Posterior vena cava (tissue), 2 donors: Measurements from ENCODE around the gene CHI3L1. TPM values are rescaled to one million over a fixed set of nuclear protein-coding genes. Genes with fewer than 3 reads are reported as not detected.

Experiments used
- DNase-seq: peaks from one replicate; pipeline ENCODE4 v3.0.0-alpha.2; 2020; ENCODE audit warnings: low spot score
- intact Hi-C, 2 donors: fragments of 100-400 bp; cut with DNase I; formaldehyde crosslinking; loops; one replicate each; pipeline versions ENCODE4 v1.14.1 to v1.14.2; 2022 to 2023
- total RNA-seq, 2 donors: library from RNA; stranded (reverse); fragmentation: NEBNext Ultra II Directional; extraction: Animal tissue kit (Norgen Biotek cat#: 25700); gene quantifications; one replicate each; pipeline ENCODE4 v1.2.1, GENCODE V29; 2021
- donor health status: DM: yes; HTN: yes; CAD: no.
- donor health status: DM: yes; HTN: yes; CAD: no.

Gene CHI3L1
- total RNA-seq, 2 donors from 2014 or later = 26.7 to 30.3 TPM

- peak; percentile 58 for DNase-seq
- intact Hi-C loops = no loop called here
These were observed 41.8 kb downstream of the CHI3L1 start for GRCh38 chr1:203144661-203145060.

GRCh38 chr1:203143641-203144040 lies 42.9 kb downstream of the CHI3L1 start:
- intact Hi-C loops = no loop called here

GRCh38 chr1:203142684-203143408 lies 43.7 kb downstream of the CHI3L1 start:
- DNase-seq = peak; percentile 26
- intact Hi-C loops = no loop called here

More at GRCh38 chr1:203143641-203144040, 42.9 kb downstream of the CHI3L1 start:
- peak; percentile 43 for DNase-seq

- intact Hi-C loops = no loop called here
- DNase-seq = peak; percentile 2
These were observed 44.4 kb downstream of the CHI3L1 start for GRCh38 chr1:203142124-203142523.

- intact Hi-C loops = no loop called here
- DNase-seq = peak; percentile 72
These were observed 45.6 kb downstream of the CHI3L1 start for GRCh38 chr1:203140743-203141520.

- DNase-seq = peak; percentile 14
These were observed 46.5 kb downstream of the CHI3L1 start for GRCh38 chr1:203139976-203140475.

GRCh38 chr1:203138066-203138465 lies 48.4 kb downstream of the CHI3L1 start:
- intact Hi-C loops = loop anchor here in 1 of 2 donors (1.0 kb wide), 1 partner anchor 16 kb away; no protein-coding TSS in a partner anchor
- DNase-seq = no peak

More at GRCh38 chr1:203139976-203140475, 46.5 kb downstream of the CHI3L1 start:
- intact Hi-C loops = no loop called here

- intact Hi-C loops = no loop called here
- DNase-seq = no peak
These were observed 49.2 kb downstream of the CHI3L1 start for GRCh38 chr1:203137324-203137723.

- no peak for DNase-seq
- intact Hi-C loops = no loop called here
These were observed 50.0 kb downstream of the CHI3L1 start for GRCh38 chr1:203136409-203137042.

- intact Hi-C loops = no loop called here
- DNase-seq = no peak
These were observed 50.7 kb downstream of the CHI3L1 start for GRCh38 chr1:203135636-203136305.

- intact Hi-C loops = loop anchor here in 1 of 2 donors (2.0 kb wide), 1 partner anchor 65 kb away; no protein-coding TSS in a partner anchor
- no peak for DNase-seq
These were observed 52.4 kb downstream of the CHI3L1 start for GRCh38 chr1:203133970-203134725.

GRCh38 chr1:203131548-203132200 lies 54.8 kb downstream of the CHI3L1 start:
- intact Hi-C loops = loop anchor here in 1 of 2 donors (2.0 kb wide), 1 partner anchor 63 kb away; no protein-coding TSS in a partner anchor
- peak; percentile 47 for DNase-seq

GRCh38 chr1:203130358-203130985 lies 56.0 kb downstream of the CHI3L1 start:
- intact Hi-C loops = no loop called here
- peak; percentile 50 for DNase-seq

GRCh38 chr1:203129501-203130231 lies 56.8 kb downstream of the CHI3L1 start:
- intact Hi-C loops = loop anchor here in 1 of 2 donors (5.0 kb wide), 1 partner anchor 1702 kb away; no protein-coding TSS in a partner anchor
- peak; percentile 37 for DNase-seq
